ENCODE results near the gene HPSE. TPM values are rescaled to one million over a fixed set of nuclear protein-coding genes. Genes with fewer than 3 reads are reported as not detected.

HPSE gene
- total and polyA plus RNA-seq, 9 of the 15 experiments (the other 6 are each of a cell fraction or from before 2014, with no cell fraction given), result 0.01 to 0.42 (median 0.14) TPM; not detected in 1

GRCh38 chr4:83372931-83373330 lies 38.3 kb upstream of the HPSE start:
- TF ChIP-seq SRSF3 (IDR thresholded peaks at IDR 0.05; ENCODE audit: insufficient read depth, low read length), result no peak
- no peak for TF ChIP-seq PTRF (tag; IDR thresholded peaks at IDR 0.05)
- TF ChIP-seq HMG20B (CRISPR knock-in tag; IDR thresholded peaks at IDR 0.05), result no peak
- no peak for TF ChIP-seq SNIP1 (IDR thresholded peaks at IDR 0.05; ENCODE audit: low read depth)
- TF ChIP-seq ELF1 (tag; IDR thresholded peaks at IDR 0.05), result no peak
- no peak for TF ChIP-seq ZNF212 (CRISPR knock-in tag; IDR thresholded peaks at IDR 0.05)
- no peak for TF ChIP-seq DNMT1 (IDR thresholded peaks at IDR 0.05)
- CTCF ChIA-PET (ENCODE audit: low intra/inter-chr PET ratio), result no interaction called here
- no peaks in the 10 kb centered on the region; the same call in 1 of the 2 replicates for H4K20me1 ChIP-seq (replicated peaks; ENCODE audit: control insufficient read depth, insufficient read depth, low read length)
- ATAC-seq (no peak), DNase-seq (ENCODE audit: extremely low read depth in 1 of 4, low spot score in 3 of 4) (no peak), FAIRE-seq (no peak)
- H3K4me1 ChIP-seq (replicated peaks in 1 of 2; ENCODE audit: control insufficient read depth in 2 of 2, insufficient read depth in 2 of 2, low read length in 2 of 2), result no peaks in the 10 kb centered on the region; a peak in 1 of 5 replicates
- H2AFZ ChIP-seq (ENCODE audit: low read depth, low read length), result no peak overlapping the region
- BruUV-seq (replicated peaks), result no TSS peak
- H3K27ac ChIP-seq (ENCODE audit: extremely low read depth, low read depth, low read length), result no peak overlapping the region
- no peak overlapping the region for H3K4me2 ChIP-seq (ENCODE audit: insufficient read depth, low read length)
- no peaks in the 10 kb centered on the region for H3K79me2 ChIP-seq (ENCODE audit: control insufficient read depth, insufficient read depth, low read length)
- H3K27me3 ChIP-seq (ENCODE audit: control insufficient read depth in 2 of 2, insufficient read depth in 2 of 2, low read length in 2 of 2), result peaks cover 0 to 5% of the 10 kb centered on the region in 2 experiments; a peak in 2 of 5 replicates
- H3K9me1 ChIP-seq (ENCODE audit: control insufficient read depth, insufficient read depth, low read length), result no peaks in the 10 kb centered on the region
- POLR2A ChIA-PET, result no interaction called here
- WGBS (ENCODE audit: insufficient coverage, low coverage, missing lambda C conversion rate), result 0% methylated on average over 1 of the region's 1 CpG
- intact Hi-C loops (cut with micrococcal nuclease) (no loop called here), in situ Hi-C loops (cut with MboI) (no loop called here)
- H3K9me3 ChIP-seq (replicated peaks; ENCODE audit: control insufficient read depth, insufficient read depth, low read depth, low read length), result no peaks in the 10 kb centered on the region
- H3K4me3 ChIP-seq, result no peak overlapping the region
- no peak overlapping the region for H3K9ac ChIP-seq (ENCODE audit: insufficient read depth in 1 of 2, low read depth in 2 of 2, low read length in 2 of 2)
- no peaks in the 10 kb centered on the region for H3K36me3 ChIP-seq (ENCODE audit: control insufficient read depth, insufficient read depth, low read length)

- H3K36me3 ChIP-seq (ENCODE audit: control insufficient read depth, insufficient read depth, low read length), result no peaks in the 10 kb centered on the region
- BruUV-seq (replicated peaks), result no TSS peak
- intact Hi-C loops (cut with micrococcal nuclease), result no loop called here
- no peak overlapping the region for H2AFZ ChIP-seq (ENCODE audit: low read depth, low read length)
- no peaks in the 10 kb centered on the region; the same call in 1 of the 2 replicates for H4K20me1 ChIP-seq (replicated peaks; ENCODE audit: control insufficient read depth, insufficient read depth, low read length)
- DNase-seq (ENCODE audit: extremely low read depth in 1 of 4, low spot score in 3 of 4) (no peak), ATAC-seq (no peak), FAIRE-seq (no peak)
- peaks cover 0 to 5% of the 10 kb centered on the region in 2 experiments; a peak in 2 of 5 replicates for H3K27me3 ChIP-seq (ENCODE audit: control insufficient read depth in 2 of 2, insufficient read depth in 2 of 2, low read length in 2 of 2)
- H3K9me1 ChIP-seq (ENCODE audit: control insufficient read depth, insufficient read depth, low read length), result no peaks in the 10 kb centered on the region
- WGBS (ENCODE audit: insufficient coverage, low coverage, missing lambda C conversion rate), result 0% methylated on average over 1 of the region's 1 CpG
- POLR2A ChIA-PET, result no interaction called here
- H3K4me1 ChIP-seq (replicated peaks in 1 of 2; ENCODE audit: control insufficient read depth in 2 of 2, insufficient read depth in 2 of 2, low read length in 2 of 2), result no peaks in the 10 kb centered on the region; a peak in 1 of 5 replicates
- H3K79me2 ChIP-seq (ENCODE audit: control insufficient read depth, insufficient read depth, low read length), result no peaks in the 10 kb centered on the region
- no peak overlapping the region for H3K4me2 ChIP-seq (ENCODE audit: insufficient read depth, low read length)
- CTCF ChIA-PET (ENCODE audit: low intra/inter-chr PET ratio), result no interaction called here
- no peak overlapping the region for H3K4me3 ChIP-seq
- no peak overlapping the region for H3K27ac ChIP-seq (ENCODE audit: extremely low read depth, low read depth, low read length)
- no peak overlapping the region for H3K9ac ChIP-seq (ENCODE audit: insufficient read depth in 1 of 2, low read depth in 2 of 2, low read length in 2 of 2)
- H3K9me3 ChIP-seq (replicated peaks; ENCODE audit: control insufficient read depth, insufficient read depth, low read depth, low read length), result no peaks in the 10 kb centered on the region
- in situ Hi-C loops (cut with MboI), result no loop called here
- TF ChIP-seq HBP1 (CRISPR knock-in tag; IDR thresholded peaks at IDR 0.05) (no peak), NCOA1 (IDR thresholded peaks at IDR 0.05; ENCODE audit: low read depth) (no peak), MCM5 (IDR thresholded peaks at IDR 0.05; ENCODE audit: low read depth) (no peak), TAF9B (IDR thresholded peaks at IDR 0.05; ENCODE audit: partially characterized antibody) (no peak), GABPB2 (CRISPR knock-in tag; conservative IDR thresholded peaks at IDR 0.05) (no peak)
Observed at GRCh38 chr4:83371936-83372335, 37.3 kb upstream of the HPSE start.

Data from K562 (cell line).